Central memory CD8-positive, alpha-beta T cell (primary cell): ENCODE results near the gene SFPQ.
"Not testable (repeated sequence)": the region's sequence is repeated elsewhere in the genome, so short reads cannot be mapped to it uniquely, and the experiment has no call there.

Experiments
- ATAC-seq: fragments of 150-1000 bp; cut with Tn5 transposase; replicated peaks from 2 replicates; pipeline ENCODE4 v1.10.0; 2022; ENCODE audit warnings: mild to moderate bottlenecking, moderate FRiP score, moderate number of reproducible peaks; ENCODE audit not compliant: poor library complexity, severe bottlenecking; ENCODE audit errors: extremely low read depth
- DNase-seq, 2 donors: peaks; one replicate each; pipeline ENCODE4 v3.0.0; 2021; ENCODE audit warnings: low spot score in 2 of 2
- H3K27ac Mint-ChIP-seq: one replicate; pipeline ENCODE4 v1.8.0; 2022; ENCODE audit warnings: low read depth, mild to moderate bottlenecking, moderate library complexity, mixed read lengths
- H3K27me3 Mint-ChIP-seq: one replicate; pipeline ENCODE4 v1.8.0; 2022; ENCODE audit warnings: mixed read lengths
- H3K36me3 Mint-ChIP-seq: one replicate; pipeline ENCODE4 v1.8.0; 2022; ENCODE audit warnings: mild to moderate bottlenecking, moderate library complexity, mixed read lengths; ENCODE audit not compliant: insufficient read depth
- H3K4me1 Mint-ChIP-seq: one replicate; pipeline ENCODE4 v1.8.0; 2022; ENCODE audit warnings: mixed read lengths
- H3K4me3 Mint-ChIP-seq: one replicate; pipeline ENCODE4 v1.8.0; 2022; ENCODE audit warnings: mild to moderate bottlenecking, moderate library complexity, mixed read lengths
- H3K9me3 Mint-ChIP-seq: one replicate; pipeline ENCODE4 v1.8.0; 2022; ENCODE audit warnings: mixed read lengths

Gene SFPQ

DNA sequence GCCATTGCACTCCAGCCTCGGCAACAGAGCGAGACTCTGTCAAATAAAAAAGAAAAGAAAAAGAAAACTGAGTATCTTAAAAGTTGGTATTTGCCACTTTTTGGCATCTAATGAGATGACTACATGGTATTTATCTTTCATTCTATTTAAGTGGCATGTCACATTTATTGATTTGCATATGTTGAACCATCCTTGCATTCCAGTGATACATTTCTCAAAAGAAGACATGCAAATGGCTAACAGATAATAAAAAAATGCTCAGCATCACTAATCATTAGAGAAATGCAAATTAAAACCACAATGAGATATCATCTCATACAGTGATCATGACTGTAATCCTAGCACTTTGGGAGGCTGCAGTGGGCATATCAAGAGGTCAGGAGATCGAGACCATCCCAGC is 28.1 kb downstream of the SFPQ start:
- Mint-ChIP-seq H3K4me3 (no peak overlapping the region), H3K4me1 (no peaks in the 10 kb centered on the region), H3K9me3 (no peaks in the 10 kb centered on the region), H3K27ac (no peak overlapping the region), H3K36me3 (no peaks in the 10 kb centered on the region), H3K27me3 (no peaks in the 10 kb centered on the region)
- ATAC-seq = no peak
- no peak for DNase-seq

DNA sequence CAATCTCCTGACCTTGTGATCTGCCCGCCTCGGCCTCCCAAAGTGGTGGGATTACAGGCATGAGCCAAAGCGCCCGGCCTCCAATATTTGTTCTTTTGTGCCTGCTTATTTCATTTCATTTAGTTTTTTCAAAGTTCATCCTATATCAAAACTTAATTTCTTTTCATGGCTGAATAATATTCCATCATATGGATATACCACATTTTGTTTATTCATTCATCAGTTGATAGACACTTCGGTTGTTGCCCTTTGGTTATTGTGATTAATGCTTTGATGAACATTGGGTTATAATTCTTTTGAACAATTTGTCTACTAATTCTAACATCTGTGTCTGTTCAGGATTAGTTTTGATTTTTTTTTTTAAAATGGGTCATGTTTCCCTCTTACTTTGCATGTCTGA is 41.7 kb downstream of the SFPQ start:
- Mint-ChIP-seq H3K27ac (no peak overlapping the region), H3K9me3 (no peaks in the 10 kb centered on the region), H3K27me3 (no peaks in the 10 kb centered on the region), H3K36me3 (no peaks in the 10 kb centered on the region), H3K4me1 (peaks cover 3% of the 10 kb centered on the region), H3K4me3 (no peak overlapping the region)
- no peak for ATAC-seq
- no peak for DNase-seq

DNA sequence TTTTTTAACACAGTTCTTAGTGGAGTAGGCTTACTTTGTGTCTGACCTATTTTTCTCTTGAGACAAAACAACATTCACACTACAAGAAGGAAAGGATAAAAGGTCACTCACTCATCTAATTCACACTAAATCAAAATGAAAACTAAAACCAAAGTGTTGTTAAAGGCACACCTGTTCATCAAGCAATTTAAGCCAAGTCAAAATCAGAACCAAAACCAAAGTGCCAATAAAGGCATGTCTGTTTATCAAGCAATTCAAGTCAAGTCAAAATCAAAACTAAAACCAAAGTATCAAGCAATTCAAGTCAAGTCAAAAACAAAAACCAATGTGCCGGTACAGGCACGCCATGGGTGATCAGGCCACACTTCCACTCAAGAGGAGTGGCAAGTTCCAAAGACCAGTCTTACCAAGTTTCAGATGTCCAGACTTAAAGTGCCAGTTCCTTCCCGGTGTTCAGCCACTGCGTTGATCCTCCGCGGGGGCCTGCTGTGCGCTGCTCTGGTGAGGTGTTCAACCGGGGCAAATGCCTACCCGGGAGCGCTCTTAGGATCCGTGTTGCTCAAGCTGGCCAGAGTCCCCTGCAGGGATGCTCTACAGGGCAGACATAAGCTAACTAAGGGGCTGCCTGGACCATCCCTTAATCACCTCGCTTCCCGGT is 46.9 kb downstream of the SFPQ start:
- not testable (repeated sequence) for H3K36me3 Mint-ChIP-seq, H3K4me3 Mint-ChIP-seq, H3K4me1 Mint-ChIP-seq, H3K9me3 Mint-ChIP-seq, ATAC-seq, H3K27ac Mint-ChIP-seq, H3K27me3 Mint-ChIP-seq, DNase-seq

GRCh38 chr1:35143737-35144508 is 49.0 kb downstream of the SFPQ start:
- no peak overlapping the region for H3K4me3 Mint-ChIP-seq
- ATAC-seq (no peak), DNase-seq (no peak)
- H3K9me3 Mint-ChIP-seq = no peaks in the 10 kb centered on the region
- no peak overlapping the region for H3K27ac Mint-ChIP-seq
- peaks cover 9% of the 10 kb centered on the region for H3K4me1 Mint-ChIP-seq
- H3K27me3 Mint-ChIP-seq = no peaks in the 10 kb centered on the region
- H3K36me3 Mint-ChIP-seq = peaks cover 3% of the 10 kb centered on the region

DNA sequence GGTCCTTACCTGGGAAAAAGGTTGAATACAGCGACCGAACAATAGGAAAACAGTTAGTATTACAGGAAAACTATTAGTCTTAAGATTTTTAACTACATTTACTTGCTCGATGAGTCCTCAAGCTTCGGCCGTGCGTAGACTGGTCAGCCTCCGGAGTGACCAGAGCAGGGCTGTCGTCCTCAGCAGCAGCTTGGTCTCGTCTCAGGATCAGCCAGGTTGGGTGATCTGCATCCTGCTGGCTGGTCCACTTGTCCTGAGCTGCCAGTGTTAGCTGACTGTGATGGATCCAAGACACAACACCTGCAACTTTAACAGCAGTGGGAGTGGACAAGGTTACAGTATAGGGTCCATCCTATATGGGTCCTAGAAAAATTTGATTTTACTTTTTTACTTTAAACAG is 50.2 kb downstream of the SFPQ start:
- not testable (repeated sequence) for H3K4me3 Mint-ChIP-seq, ATAC-seq, H3K9me3 Mint-ChIP-seq

DNA sequence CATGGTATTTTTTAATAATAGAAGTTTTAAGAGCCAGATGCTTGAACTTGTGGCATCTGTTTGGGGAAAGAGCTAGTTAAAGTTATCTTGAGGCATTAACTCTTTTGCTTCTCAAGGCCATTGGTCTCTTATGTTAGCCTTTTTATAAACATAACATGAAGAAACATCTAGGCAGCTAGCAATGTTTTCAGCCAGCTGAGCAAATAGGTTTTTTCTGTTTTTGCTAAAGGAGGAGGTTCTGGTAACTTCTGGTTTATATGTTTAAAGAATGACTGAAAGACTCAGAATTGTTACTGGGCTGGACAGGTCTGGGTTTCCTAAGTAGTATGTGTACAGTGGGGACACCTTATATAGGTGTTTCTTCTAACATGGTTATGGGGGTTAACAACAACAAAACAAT is 50.7 kb downstream of the SFPQ start:
- not testable (repeated sequence) for ATAC-seq, H3K9me3 Mint-ChIP-seq, H3K36me3 Mint-ChIP-seq, DNase-seq, H3K27ac Mint-ChIP-seq, H3K27me3 Mint-ChIP-seq, H3K4me3 Mint-ChIP-seq, H3K4me1 Mint-ChIP-seq

More for the DNA sequence above, 50.2 kb downstream of the SFPQ start:
- H3K27ac Mint-ChIP-seq, DNase-seq, H3K4me1 Mint-ChIP-seq, H3K36me3 Mint-ChIP-seq, H3K27me3 Mint-ChIP-seq: not testable (repeated sequence)

GRCh38 chr1:35137590-35137989 is 55.4 kb downstream of the SFPQ start:
- ATAC-seq, H3K4me3 Mint-ChIP-seq, H3K36me3 Mint-ChIP-seq, DNase-seq, H3K4me1 Mint-ChIP-seq, H3K9me3 Mint-ChIP-seq, H3K27ac Mint-ChIP-seq: not testable (repeated sequence)
- H3K27me3 Mint-ChIP-seq = peaks cover 13% of the 10 kb centered on the region

- Mint-ChIP-seq H3K27ac (no peak overlapping the region), H3K27me3 (peaks cover 13% of the 10 kb centered on the region), H3K9me3 (no peaks in the 10 kb centered on the region), H3K4me3 (no peak overlapping the region), H3K36me3 (no peaks in the 10 kb centered on the region), H3K4me1 (no peaks in the 10 kb centered on the region)
- ATAC-seq (no peak), DNase-seq (no peak)
These were observed 56.2 kb downstream of the SFPQ start for GRCh38 chr1:35136780-35137179.
